A172 (cell line): Measurements from ENCODE around the gene TMTC1. TPM values are rescaled to one million over a fixed set of nuclear protein-coding genes. Genes with fewer than 3 reads are reported as not detected.

Experiments used
- DNase-seq: peaks from one replicate; pipeline ENCODE4 v3.0.0-alpha.2; 2015; ENCODE audit warnings: low spot score
- total RNA-seq: library from RNA; depleted of rRNA; stranded (reverse); fragments of >200 nt; shearing (Covaris generic); gene quantifications from 2 replicates; pipeline ENCODE4 v1.2.3, GENCODE V29; 2014

Gene TMTC1
- total RNA-seq, 1 experiment from 2014 or later: 26.2 TPM

DNA sequence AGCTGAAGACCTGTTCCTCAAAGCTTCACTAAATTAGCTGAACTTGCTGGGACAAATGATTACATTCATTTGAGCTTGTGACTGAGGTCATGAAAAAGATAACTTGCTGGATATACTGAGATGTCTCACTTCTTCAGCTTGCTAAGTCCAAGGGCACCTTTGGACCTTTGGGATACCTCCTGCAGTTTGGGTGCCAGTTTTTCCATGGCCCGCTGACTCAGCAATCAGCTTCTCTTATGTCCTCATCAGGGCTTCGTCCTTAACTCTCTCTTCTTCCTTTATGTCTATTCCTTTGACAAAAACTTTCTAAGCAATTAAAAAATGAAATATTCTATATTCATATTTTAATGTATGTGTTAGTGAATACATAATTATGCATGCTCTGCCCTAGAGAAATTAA lies 331.9 kb downstream of the TMTC1 start:
- DNase-seq: no peak
